K562 (cell line): ENCODE results near the gene SUPT20HL1. TPM values are rescaled to one million over a fixed set of nuclear protein-coding genes. Genes with fewer than 3 reads are reported as not detected.

Experiments used
- BRCA1 ChIP-seq, 2 experiments: fragments of 450-650 bp in 1 of 2; sonication (generic) in 1 of 2; formaldehyde crosslinking in 1 of 2; IDR thresholded peaks; 2 replicates each; pipeline versions ENCODE4 v1.5.0 to v1.6.1; 2017 to 2020; ENCODE audit warnings: mild to moderate bottlenecking in 1 of 2, missing genetic modification reagents in 1 of 2
- FOXA3 ChIP-seq, 2 experiments: fragments of 450-650 bp in 1 of 2; sonication (generic) in 1 of 2; formaldehyde crosslinking; IDR thresholded peaks in 1 of 2; conservative IDR thresholded peaks in 1 of 2; 2 replicates each; pipeline versions ENCODE4 v1.4.0 to v1.8.0; 2020 to 2022; ENCODE audit warnings: mild to moderate bottlenecking in 2 of 2, missing genetic modification reagents in 1 of 2
- NCOA1 ChIP-seq: fragments of 450-650 bp; IDR thresholded peaks from 2 replicates; pipeline ENCODE4 v1.6.1; 2016; ENCODE audit warnings: low read depth
- NCOA6 ChIP-seq: fragments of 450-650 bp; IDR thresholded peaks from 2 replicates; pipeline ENCODE4 v1.6.1; 2017; ENCODE audit warnings: mild to moderate bottlenecking
- TAF1 ChIP-seq: IDR thresholded peaks from 2 replicates; pipeline ENCODE4 v1.6.1; 2011; ENCODE audit warnings: mild to moderate bottlenecking, low read length, moderate library complexity; ENCODE audit not compliant: insufficient read depth, control insufficient read depth, severe bottlenecking; ENCODE audit errors: extremely low read depth
- polyA plus RNA-seq, 8 experiments: library from polyadenylated mRNA; depleted of rRNA in 4 of 8; stranded (reverse) in 5 of 8; unstranded in 3 of 8; fragments of >200 nt; fragmentation: Nextera tagmentation in 2 of 8; fragmentation: Illumina TruSeq in 1 of 8; extraction: Ambion mirVana in 2 of 8; extraction: Trizol in 1 of 8; gene quantifications; 2 replicates each; pipeline versions ENCODE4 v1.2.1 to v1.2.3, GENCODE V29; 2011 to 2014; ENCODE audit warnings: inconsistent platforms in 1 of 8, missing spikeins in 1 of 8
- total RNA-seq, 7 experiments: library from RNA; depleted of rRNA in 6 of 7; stranded (reverse); fragments of >200 nt in 6 of 7; fragmentation: Illumina TruSeq in 2 of 7; extraction: Trizol in 2 of 7; gene quantifications; 2 replicates each; pipeline versions ENCODE4 v1.2.1 to v1.2.3, GENCODE V29; 2011 to 2021; ENCODE audit warnings: low replicate concordance in 1 of 7
- TF ChIP-seq, protein P1 (sequence below): sonication (generic); formaldehyde crosslinking; IDR thresholded peaks from 2 replicates; pipeline ENCODE4 v1.8.0; 2023; ENCODE audit warnings: missing genetic modification reagents, mild to moderate bottlenecking, borderline replicate concordance
- TF ChIP-seq, protein P2 (sequence below): sonication (generic); IDR thresholded peaks from 2 replicates; pipeline ENCODE4 v1.6.1; 2016
- TF ChIP-seq, protein P3 (sequence below): fragments of 250-450 bp; sonication (Bioruptor Pico); IDR thresholded peaks from 2 replicates; pipeline ENCODE4 v1.6.1; 2021; ENCODE audit warnings: mild to moderate bottlenecking

SUPT20HL1 gene
- total and polyA plus RNA-seq, 9 of the 15 experiments (the other 6 are each of a cell fraction or from before 2014, with no cell fraction given): not detected

DNA sequence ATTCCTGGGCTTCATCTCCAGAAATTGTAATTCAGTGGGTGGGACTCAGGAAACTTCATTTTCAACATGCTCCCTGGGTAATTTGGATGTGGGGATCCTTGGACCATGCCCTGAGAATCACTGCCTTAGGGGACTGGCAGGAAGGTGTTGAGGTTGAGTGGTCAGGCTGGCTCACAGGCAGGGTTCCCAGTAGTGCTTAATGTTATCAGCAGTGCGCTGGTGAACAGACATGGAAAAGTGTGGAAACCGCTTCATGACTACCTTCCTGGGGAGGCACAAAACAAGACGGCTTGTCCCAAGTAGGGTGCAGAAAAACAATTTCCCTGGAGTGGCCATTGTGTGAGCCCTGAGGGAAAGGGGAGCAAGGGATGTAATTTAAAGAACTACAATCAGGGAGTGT, 31.4 kb downstream of the SUPT20HL1 start (continued):
- TF ChIP-seq, protein P1, sequence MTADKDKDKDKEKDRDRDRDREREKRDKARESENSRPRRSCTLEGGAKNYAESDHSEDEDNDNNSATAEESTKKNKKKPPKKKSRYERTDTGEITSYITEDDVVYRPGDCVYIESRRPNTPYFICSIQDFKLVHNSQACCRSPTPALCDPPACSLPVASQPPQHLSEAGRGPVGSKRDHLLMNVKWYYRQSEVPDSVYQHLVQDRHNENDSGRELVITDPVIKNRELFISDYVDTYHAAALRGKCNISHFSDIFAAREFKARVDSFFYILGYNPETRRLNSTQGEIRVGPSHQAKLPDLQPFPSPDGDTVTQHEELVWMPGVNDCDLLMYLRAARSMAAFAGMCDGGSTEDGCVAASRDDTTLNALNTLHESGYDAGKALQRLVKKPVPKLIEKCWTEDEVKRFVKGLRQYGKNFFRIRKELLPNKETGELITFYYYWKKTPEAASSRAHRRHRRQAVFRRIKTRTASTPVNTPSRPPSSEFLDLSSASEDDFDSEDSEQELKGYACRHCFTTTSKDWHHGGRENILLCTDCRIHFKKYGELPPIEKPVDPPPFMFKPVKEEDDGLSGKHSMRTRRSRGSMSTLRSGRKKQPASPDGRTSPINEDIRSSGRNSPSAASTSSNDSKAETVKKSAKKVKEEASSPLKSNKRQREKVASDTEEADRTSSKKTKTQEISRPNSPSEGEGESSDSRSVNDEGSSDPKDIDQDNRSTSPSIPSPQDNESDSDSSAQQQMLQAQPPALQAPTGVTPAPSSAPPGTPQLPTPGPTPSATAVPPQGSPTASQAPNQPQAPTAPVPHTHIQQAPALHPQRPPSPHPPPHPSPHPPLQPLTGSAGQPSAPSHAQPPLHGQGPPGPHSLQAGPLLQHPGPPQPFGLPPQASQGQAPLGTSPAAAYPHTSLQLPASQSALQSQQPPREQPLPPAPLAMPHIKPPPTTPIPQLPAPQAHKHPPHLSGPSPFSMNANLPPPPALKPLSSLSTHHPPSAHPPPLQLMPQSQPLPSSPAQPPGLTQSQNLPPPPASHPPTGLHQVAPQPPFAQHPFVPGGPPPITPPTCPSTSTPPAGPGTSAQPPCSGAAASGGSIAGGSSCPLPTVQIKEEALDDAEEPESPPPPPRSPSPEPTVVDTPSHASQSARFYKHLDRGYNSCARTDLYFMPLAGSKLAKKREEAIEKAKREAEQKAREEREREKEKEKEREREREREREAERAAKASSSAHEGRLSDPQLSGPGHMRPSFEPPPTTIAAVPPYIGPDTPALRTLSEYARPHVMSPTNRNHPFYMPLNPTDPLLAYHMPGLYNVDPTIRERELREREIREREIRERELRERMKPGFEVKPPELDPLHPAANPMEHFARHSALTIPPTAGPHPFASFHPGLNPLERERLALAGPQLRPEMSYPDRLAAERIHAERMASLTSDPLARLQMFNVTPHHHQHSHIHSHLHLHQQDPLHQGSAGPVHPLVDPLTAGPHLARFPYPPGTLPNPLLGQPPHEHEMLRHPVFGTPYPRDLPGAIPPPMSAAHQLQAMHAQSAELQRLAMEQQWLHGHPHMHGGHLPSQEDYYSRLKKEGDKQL (CRISPR knock-in tag): no peak
- no peak for TF ChIP-seq FOXA3 (CRISPR knock-in tag; conservative IDR thresholded peaks at IDR 0.05 in 1 of 2, IDR thresholded peaks at IDR 0.05 in 1 of 2)
- no peak for TF ChIP-seq TAF1
- TF ChIP-seq, protein P2, sequence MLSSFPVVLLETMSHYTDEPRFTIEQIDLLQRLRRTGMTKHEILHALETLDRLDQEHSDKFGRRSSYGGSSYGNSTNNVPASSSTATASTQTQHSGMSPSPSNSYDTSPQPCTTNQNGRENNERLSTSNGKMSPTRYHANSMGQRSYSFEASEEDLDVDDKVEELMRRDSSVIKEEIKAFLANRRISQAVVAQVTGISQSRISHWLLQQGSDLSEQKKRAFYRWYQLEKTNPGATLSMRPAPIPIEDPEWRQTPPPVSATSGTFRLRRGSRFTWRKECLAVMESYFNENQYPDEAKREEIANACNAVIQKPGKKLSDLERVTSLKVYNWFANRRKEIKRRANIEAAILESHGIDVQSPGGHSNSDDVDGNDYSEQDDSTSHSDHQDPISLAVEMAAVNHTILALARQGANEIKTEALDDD: no peak
- TF ChIP-seq, protein P3, sequence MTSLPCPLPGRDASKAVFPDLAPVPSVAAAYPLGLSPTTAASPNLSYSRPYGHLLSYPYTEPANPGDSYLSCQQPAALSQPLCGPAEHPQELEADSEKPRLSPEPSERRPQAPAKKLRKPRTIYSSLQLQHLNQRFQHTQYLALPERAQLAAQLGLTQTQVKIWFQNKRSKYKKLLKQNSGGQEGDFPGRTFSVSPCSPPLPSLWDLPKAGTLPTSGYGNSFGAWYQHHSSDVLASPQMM (CRISPR knock-in tag): no peak
- TF ChIP-seq NCOA1: no peak
- no peak for TF ChIP-seq NCOA6
- TF ChIP-seq BRCA1 (IDR thresholded peaks at IDR 0.05): no peak
- TF ChIP-seq BRCA1 (CRISPR knock-in tag; IDR thresholded peaks at IDR 0.05): no peak
